CMK (cell line): Measurements from ENCODE around the gene FNDC3A.
"Not testable (repeated sequence)": the region's sequence is repeated elsewhere in the genome, so short reads cannot be mapped to it uniquely, and the experiment has no call there.

Source experiments
- DNase-seq: peaks from one replicate; pipeline ENCODE4 v3.0.0-alpha.2; 2010; ENCODE audit warnings: low read depth

The FNDC3A gene

GRCh38 chr13:49140910-49141611 lies 165.3 kb downstream of the FNDC3A start:
- no peak for DNase-seq

GRCh38 chr13:49146950-49147355 lies 171.2 kb downstream of the FNDC3A start:
- no peak for DNase-seq

GRCh38 chr13:49148405-49148804 lies 172.7 kb downstream of the FNDC3A start:
- no peak for DNase-seq

- DNase-seq: not testable (repeated sequence)
Measured at GRCh38 chr13:49157955-49158584, 182.4 kb downstream of the FNDC3A start.

- not testable (repeated sequence) for DNase-seq
Measured at GRCh38 chr13:49163162-49163561, 187.4 kb downstream of the FNDC3A start.

GRCh38 chr13:49164712-49165111 lies 189.0 kb downstream of the FNDC3A start:
- DNase-seq: no peak

GRCh38 chr13:49165798-49166752 lies 190.4 kb downstream of the FNDC3A start:
- no peak for DNase-seq

- no peak for DNase-seq
Measured at GRCh38 chr13:49171359-49171758, 195.6 kb downstream of the FNDC3A start.

- DNase-seq: no peak
Measured at GRCh38 chr13:49183672-49184325, 208.1 kb downstream of the FNDC3A start.

GRCh38 chr13:49184621-49185020 lies 208.9 kb downstream of the FNDC3A start:
- no peak for DNase-seq

- no peak for DNase-seq
Measured at GRCh38 chr13:49185264-49185663, 209.6 kb downstream of the FNDC3A start.

- DNase-seq: no peak
Measured at GRCh38 chr13:49190901-49191300, 215.2 kb downstream of the FNDC3A start.

- no peak for DNase-seq
Measured at GRCh38 chr13:49206641-49207040, 230.9 kb downstream of the FNDC3A start.

- no peak for DNase-seq
Measured at GRCh38 chr13:49208619-49209018, 232.9 kb downstream of the FNDC3A start.

- DNase-seq: no peak
Measured at GRCh38 chr13:49210114-49210513, 234.4 kb downstream of the FNDC3A start.

GRCh38 chr13:49210669-49211068 lies 235.0 kb downstream of the FNDC3A start:
- DNase-seq: no peak

GRCh38 chr13:49213539-49213938 lies 237.8 kb downstream of the FNDC3A start:
- no peak for DNase-seq

- no peak for DNase-seq
Measured at GRCh38 chr13:49213997-49214916, 238.5 kb downstream of the FNDC3A start.

GRCh38 chr13:49214917-49215376 lies 239.2 kb downstream of the FNDC3A start:
- DNase-seq: peak; percentile 64

- DNase-seq: no peak
Measured at GRCh38 chr13:49216334-49216733, 240.6 kb downstream of the FNDC3A start.

- no peak for DNase-seq
Measured at GRCh38 chr13:49217962-49218492, 242.3 kb downstream of the FNDC3A start.
